ENCODE data around the gene SRPK2. TPM values are rescaled to one million over a fixed set of nuclear protein-coding genes. Genes with fewer than 3 reads are reported as not detected.

Gene SRPK2
- total and polyA plus RNA-seq, 2 of the 8 experiments (the other 6 are each of a cell fraction or from before 2014, with no cell fraction given), result 10.0 to 47.1 TPM

GRCh38 chr7:105319578-105319977 is 69.1 kb downstream of the SRPK2 start (continued):
- TF ChIP-seq CHD7 (IDR thresholded peaks at IDR 0.05; ENCODE audit: insufficient replicate concordance, low read length), result no peak
- no peak for TF ChIP-seq CEBPB (IDR thresholded peaks at IDR 0.05; ENCODE audit: low read depth, low read length)
- TF ChIP-seq CBX8 (IDR thresholded peaks at IDR 0.05; ENCODE audit: borderline replicate concordance, low read depth, low read length), result no peak
- no peak for TF ChIP-seq USF2 (IDR thresholded peaks at IDR 0.05; ENCODE audit: low read length)
